Hypothalamus (tissue), 51 donors: ENCODE data around the gene SIPA1L3.
A peak's percentile ranks its signal among the peaks of the same experiment; 100 is the strongest.

Experiments used
- DNase-seq, 51 donors: peaks; one replicate each; lab custom pipeline; 2025; lab: John Stamatoyannopoulos, UW

Gene SIPA1L3

DNA sequence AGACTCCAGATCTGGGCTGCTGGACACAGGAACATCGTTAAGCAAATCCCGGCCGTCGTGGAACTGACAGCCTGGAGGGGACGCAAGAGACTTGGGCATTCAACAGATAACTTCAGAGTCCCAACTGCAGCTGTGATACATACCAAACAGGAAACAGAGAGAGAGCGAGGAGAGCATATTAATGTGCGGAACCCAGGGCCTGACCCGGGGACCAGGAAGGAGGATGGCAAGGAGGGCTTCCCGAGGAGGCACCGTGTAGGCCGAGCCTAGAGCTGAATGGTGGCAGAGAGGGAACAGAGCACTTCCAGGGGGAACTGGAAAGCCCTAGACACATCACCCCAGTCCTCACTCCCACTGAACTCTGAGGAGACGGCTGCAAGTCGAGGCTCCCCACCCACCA lies 68.1 kb downstream of the SIPA1L3 start:
- DNase-seq = peak in 13 of 51 donors; percentile 7 to 57 (median 28)

DNA sequence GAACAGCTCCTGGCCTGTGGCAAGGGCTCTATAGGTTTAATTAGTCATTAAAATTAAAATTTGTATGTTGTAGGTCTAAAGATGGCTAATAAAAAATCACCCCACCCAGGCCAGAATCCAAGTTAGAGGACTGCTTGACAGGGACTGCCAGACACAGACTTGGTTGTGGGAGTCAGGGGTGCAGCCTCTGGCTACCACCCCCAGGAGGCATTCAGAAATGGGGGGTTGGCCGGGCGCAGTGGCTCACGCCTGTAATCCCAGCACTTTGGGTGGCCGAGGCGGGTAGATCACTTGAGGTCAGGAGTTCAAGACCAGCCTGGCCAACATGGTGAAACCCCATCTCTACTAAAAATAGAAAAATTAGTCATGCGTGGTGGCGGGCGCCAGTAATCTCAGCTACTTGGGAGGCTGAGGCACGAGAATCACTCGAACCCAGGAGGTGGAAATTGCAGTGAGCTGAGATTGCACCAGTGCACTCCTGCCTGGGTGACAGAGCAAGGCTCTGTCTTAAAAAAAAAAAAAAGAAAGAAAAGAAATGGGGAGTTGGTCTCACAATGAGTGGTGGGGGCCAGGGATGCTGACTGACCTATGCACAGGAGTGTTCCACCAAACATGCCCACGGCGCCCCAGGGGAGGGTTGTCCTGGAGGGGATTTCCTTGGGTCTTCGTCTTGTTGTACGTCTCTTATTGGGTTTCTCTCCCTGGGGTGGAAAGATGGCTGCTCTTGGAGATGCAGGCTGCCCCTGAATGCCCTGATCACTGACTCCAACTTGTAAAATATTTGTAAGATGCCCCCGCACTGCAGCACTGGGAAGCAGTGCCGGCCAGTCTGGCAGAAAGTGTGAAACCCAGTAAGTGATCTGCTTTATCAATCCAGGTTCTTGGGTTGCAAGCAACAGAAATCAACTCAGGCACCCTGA lies 68.8 kb downstream of the SIPA1L3 start:
- no peak for DNase-seq

DNA sequence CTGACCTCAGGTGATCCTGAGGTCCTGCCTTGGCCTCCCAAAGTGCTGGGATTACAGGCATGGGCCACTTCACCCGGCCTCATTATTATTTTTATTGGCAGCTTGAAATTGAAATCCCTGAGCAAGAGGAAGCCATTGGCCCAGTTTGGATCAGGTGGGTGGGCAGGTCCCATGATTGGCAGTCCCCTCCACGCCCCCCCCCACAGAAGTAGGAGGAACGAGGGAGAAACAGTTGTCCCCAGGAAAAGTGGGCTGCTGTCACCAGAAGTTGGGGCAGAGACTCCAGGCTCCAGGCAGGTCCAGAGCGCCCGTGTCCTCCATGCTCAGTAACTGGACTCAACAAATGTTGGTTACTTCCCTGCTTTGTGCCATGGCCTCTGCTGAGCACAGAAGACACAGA lies 70.4 kb downstream of the SIPA1L3 start:
- no peak for DNase-seq

DNA sequence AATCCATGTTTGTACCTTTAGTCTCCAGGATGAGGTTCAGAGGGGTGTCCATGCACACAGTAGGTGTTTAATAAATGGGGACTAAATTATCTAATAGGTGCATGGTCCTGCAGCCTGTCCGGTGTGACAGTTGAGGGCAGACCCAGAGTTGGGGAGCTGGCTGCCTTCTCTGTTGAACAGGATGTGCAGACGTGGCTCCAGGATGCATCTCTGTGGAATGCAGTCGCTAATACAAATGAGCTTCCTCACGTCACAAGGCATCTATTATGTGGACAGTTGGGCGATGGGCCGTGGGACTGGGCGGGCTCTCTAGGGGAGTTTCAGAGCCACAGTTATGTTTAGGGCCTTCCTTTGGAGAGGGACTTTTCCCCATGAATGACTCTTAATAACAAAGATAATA lies 71.0 kb downstream of the SIPA1L3 start:
- DNase-seq = peak in 20 of 51 donors; percentile 10 to 67 (median 42)

DNA sequence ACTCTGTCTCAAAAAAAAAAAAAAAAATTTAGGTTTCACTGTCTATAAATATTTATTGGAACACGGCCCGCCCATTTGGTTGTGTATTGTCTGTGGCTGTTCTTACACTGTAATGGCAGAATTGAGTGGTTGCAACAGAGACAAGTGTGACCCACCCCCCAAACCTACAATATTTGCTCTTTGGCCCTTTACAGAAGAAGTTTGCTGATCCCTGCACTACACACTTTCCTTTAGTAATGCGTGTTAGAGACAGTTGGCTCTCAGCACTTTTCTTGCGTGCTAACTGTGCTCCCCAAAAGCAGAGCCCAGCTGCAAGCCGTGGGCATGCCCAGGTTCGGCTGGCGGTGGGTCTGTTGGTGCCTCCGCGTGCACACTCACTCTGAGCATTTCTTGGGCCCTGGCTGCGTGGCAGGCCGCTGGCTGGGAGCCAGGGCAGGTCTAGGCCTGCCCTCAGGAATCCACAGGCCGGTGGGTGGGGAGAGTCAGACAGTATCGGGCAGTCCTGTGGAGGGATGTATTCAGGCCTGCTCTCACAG lies 72.6 kb downstream of the SIPA1L3 start:
- DNase-seq = no peak

DNA sequence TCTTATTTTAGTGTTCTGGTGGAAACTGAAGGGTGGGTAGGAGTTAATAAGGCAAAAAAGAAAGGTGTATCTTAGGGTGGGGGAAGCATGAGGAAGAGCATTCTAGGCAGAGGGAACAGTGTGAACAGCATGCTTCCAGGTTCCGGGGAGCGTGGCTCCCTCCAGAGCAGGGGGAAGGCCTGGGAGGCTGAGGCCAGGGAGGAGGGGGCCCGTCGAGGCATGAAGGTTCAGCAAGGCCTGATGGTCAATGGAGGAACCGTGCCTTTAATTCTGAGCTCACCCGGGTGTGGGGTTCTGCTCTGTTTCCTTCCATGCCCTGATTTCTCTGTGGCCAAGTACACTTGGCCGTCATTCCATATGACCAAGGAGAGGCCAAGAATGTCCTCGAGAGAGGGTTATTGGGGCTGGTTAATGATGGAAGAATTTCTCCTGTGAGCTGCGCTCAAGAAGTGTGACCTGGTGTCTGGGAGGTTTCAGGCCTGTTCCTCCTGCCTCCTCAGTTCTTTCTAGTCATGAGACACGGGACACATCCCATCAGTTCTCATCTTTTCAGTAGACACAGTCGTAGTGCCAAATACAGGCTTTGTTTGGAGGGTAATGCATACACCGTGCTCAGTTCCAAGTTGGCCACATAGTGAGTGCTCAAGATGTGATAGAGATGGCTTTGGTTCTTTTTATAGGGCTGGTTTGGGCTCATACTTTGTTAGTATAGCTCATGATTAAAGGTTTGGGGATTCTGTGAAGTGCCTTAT lies 73.6 kb downstream of the SIPA1L3 start:
- DNase-seq = peak in 2 of 51 donors; percentile 8 to 12

DNA sequence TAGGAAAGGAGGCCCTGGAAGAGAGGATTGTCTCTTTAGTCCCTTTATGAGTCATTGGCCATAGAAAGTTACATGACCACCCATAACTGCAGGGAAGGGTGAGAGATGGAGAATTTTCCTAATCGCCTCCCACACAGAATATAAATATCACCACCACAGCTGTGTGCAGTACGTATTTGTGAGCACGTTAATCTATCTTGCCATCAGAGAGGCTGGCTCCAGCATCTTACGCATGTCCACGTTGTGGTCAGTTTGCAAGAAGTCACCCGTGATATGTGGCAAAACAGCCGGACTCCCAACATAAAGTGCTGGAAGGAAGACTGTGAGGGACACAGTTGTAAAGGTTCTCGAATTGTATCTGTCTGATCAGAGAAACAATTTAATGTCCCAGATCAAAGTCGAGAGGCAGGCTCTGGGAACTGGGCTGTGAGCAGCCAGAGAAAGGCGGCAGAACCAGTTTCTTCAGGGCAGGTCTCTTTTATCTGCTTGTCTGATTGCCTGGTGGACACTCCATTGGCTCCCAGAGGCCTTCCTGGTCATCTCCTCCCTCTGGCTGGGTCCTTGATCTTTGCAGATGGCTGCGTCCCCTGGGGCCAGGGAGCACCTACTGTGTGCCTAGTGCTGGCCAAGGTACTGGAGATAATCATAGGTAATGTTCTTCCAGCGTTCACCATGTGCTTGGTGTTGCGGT lies 74.9 kb downstream of the SIPA1L3 start:
- no peak for DNase-seq

DNA sequence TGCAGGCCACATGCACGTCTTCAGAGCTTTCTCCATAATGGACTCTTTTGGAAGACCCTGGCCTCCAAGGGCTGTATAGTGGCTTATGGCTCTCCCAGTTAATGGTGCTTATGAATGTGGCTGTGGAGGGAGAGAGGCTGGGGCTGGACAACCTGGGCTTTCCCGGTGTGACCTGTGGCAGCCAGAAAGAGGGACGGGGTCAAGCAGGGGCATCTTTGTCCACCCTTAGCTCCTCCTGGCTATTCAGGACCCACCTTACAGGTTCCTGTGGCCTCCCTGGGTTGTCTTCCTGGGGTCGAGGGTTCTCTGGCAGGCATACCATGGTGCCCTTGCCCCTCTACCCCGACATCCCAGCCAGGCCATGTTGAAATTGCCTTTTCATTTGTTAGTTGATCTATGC lies 75.6 kb downstream of the SIPA1L3 start:
- DNase-seq = no peak

DNA sequence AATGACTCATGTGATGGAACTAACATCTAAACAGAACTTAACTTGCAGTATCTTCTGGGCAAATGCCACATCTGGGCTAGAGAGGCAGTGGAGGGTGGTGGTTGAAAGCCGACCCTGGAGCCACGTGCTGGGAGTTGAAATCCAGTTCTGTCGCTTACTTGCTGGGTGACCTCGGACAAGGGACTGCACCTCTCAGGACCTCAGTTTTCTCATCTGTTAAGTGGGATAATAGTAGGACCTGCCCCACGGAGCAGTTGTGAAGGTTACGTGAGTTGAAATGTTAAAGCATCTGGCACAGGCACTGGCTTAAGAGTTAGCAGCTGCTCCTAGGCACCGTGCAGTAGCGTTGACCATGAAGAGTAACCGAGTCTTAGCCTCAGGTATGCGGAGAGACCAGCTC lies 76.1 kb downstream of the SIPA1L3 start:
- no peak for DNase-seq

DNA sequence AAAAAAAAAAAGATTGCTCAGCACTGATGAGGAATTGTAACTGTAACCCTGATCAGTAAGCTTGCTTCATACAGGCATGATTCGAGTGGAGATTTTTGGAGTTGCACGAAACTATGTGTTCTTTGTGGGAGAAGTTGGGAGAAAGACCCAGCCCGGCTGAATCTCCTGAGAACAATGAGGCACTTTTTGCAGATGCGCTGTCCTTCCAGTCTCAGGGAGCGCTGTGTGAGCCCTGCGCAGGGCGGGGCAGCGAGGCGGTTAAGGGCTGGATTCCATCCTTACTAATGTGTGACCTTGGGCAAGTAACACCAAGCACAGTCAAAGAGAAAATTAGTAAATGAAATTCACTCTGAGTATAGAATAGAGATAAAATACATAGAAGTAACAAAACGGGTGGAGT lies 76.9 kb downstream of the SIPA1L3 start:
- peak in 22 of 51 donors; percentile 17 to 70 (median 40) for DNase-seq

DNA sequence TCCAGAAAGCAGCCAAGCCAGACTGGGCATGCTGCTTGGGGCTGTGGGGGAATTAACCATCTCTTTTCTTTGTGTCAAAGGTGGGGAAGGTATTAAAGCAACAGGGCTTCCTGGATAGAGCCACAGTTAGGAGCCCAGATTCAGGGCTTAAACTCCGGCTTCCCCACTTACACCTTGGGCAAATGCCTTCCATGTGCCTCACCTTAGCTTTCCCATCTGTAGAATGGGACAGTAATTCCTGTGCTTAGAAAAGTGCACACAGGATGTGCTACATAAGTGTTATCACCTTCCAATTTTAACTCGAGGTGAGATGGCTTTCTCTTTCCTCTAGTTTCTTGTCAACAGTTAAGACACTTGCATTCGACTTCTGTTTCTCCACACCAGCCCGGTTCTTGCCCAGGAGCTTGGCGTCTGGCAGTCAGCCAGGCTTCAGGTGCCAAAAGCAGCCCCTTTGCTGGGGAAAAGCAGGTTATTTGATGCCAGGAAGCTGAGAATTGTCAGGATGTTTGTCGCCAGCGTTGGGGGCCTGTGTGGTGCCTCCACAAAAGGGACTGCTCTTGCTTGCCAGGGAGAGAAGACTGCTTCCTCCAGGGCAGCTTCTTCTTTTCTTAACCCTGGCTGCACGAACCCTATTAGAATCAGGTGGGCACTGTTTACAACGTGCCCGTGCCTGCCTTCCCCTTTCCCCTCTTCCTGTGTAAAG lies 79.2 kb downstream of the SIPA1L3 start:
- peak in 1 of 51 donors; percentile 10 for DNase-seq

DNA sequence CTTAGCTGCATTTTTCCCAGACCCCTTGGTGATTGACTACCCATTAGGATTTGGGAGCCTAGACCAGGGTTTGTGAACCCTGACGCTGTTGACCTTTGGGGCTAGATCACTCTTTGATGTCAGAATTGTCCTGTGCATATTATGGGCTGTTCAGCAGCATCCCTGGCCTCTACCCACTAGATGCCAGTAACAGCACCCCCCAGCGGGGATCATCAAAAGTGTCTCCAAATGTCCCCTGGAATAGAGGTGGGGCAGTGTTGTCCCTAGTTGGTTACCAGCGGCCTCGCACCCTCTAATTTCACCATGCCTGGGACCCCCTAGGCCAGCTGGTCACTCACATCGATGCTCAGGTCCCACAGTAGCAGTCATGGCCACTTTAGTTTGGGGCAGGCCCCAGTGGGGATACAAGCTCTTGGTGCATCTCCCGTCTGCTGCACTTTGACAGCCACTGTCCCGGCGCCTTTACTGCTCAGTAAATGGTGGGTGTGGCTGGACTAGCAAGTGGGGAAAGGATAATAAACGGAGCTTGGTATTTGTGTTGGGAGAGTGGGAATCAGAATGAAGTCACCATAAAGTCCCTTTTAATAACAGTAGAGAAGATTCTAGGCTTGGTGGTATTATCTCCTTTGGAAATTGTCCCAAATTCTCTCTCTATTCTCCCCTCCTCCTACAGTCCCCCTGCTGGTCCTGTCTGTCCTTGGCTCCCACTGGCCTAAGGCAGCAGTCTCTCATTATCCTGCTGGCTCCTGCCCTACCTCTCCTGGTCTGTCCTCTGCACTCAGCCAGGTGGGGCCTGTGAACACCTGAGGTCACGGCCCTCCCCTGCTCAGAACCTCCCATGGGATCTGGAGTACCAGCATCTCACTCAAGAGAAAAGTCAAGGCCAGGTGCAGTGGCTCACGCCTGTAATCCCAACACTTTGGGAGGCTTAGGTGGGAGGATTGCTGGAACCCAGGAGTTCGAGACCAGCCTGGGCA lies 80.6 kb downstream of the SIPA1L3 start:
- DNase-seq = peak in 1 of 51 donors; percentile 6

DNA sequence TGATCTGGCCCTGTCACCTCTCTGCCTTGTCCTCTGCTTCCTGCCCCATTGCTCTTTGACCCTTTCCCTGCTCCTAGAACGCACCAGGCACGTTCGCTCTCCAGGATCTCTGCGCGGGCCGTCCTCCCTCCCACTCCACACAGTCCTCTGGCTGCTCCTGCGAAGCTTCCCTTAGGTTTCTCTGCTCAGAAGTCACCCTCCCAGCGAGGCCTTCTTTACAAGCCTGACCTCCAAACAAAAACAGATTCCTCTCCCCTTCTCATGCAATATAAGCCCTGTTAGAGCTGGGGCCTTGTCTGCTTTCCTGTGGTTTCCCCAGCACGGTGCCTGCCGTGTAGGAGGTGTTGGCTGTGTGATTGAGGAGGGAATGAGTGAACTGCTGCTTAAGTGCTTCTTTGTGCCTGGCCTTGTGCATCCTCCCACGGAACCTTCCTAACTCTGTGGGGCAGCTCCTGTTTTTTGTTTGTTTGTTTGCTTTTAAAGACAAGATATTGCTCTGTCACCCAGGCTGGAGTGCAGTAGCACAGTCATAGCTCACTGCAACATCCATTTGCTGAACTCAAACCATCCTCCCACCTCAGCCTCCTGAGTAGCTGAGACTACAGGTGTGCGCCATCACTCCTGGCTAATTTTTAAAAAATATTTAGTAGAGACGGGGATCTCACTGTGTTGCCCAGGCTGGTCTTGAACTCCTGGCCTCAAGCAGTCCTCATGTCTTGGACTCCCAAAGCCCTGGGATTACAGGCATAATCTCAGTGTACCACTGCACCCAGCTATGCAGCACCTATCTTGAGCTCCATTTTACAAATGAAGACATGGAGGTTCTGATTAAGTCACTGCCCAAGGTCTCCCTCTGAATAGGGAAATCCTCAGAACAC lies 82.0 kb downstream of the SIPA1L3 start:
- no peak for DNase-seq

DNA sequence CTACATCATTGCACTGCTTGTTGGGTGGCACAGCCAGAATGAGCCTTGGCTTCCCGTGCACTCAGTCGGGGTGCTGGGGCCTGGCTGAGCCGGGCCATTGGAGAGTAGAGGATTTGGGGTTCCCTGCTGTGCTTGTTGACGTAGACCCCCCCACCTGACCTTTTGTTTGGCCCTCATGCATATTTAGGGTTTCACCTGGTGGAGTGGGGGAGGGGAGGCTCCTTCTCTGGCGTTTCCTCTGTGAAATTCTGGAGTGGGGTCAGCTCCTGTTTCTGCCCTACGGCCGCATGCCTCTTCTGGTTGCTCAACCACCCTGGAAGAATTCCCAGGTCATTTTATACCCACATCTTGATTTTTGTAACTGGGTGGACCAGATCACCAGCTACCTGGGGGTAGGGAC lies 82.8 kb downstream of the SIPA1L3 start:
- DNase-seq = no peak

DNA sequence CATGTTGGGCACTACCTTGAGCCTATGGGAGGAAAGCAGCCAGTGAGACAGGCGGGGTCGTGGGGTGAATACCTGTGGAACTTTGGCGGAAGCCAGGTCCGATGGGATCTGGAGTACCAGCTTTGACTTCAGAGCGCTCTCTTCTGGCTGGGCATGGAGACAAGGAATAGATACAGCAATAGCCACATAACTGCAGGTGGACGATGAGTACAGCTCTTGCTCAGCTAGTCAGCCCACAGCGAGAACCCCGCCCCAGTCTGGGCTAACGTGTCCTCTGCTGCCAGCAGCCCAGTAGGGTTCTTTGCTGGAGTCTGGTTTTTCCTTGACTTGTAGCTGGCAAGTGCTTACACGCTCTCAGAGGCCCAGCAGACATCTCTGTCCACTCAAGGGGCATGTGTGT lies 83.4 kb downstream of the SIPA1L3 start:
- DNase-seq = no peak

DNA sequence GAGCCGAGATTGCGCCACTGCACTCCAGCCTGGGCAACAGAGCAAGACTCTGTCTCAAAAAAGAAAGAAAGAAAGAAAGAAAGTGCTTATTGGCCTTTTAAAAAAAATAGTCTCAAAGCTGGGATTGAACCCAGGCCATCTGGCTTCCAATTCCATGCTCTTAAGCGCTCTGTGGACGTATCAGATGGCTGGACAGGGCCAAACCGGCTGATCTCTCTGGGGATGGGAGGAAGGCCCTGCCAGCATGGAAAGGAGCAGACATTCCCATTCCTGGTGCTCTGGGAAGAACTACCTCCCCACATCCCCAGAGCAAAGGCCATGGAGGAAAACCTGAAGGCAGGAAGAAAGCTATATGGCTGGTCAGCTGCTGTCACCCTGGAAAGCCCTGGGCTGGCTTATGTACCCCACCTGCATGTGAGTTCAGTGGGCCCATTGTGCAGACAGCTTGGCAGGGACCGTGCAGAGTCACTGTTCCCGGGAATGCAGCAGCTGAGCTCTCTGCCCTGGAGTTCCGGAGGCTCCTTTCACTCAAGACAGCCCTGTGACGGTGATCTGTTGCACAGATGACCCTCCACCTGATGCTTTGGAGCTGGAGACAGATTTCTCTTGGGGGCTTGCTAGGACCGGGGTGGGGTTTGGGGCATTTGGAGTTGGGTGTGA lies 84.3 kb downstream of the SIPA1L3 start:
- no peak for DNase-seq

DNA sequence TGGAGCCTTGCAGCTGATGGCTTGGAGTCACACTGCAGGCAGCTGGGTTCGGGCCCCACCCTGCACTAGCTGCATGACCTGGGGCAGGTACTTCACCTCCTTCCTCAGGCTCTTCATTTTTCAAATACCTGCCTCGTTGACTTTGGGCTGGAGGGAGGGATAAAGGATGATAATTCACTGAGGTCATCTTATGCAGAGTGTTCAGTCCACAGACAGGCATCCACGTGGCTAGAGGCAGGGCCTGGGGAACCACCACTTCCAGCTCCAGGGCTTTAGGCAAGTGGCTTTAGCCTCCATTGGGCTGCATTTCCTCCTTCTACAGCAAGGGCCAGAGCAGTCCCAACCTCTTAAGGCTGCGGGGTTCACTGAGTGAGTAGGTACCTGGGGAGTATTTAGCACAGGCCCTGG lies 84.8 kb downstream of the SIPA1L3 start:
- DNase-seq = no peak

DNA sequence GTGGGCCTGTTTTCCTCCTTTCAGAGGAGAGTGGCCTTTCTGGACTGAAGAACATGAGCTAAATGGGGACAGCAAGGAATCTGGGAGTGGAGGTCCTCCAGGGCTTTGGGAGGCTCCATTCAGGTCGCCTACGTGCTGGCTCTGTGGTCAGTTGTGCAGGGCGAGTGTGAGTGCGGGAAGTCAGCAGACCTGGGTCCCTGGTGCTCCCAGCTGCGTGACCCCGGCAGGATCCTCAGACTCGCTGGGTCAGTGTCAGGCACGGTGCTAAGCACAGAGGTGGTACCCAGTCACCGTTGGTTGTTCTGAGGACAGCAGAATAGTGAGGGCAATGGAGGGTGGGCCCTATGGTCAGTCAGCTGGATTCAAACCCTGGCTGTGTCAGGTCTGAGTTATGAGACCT lies 85.8 kb downstream of the SIPA1L3 start:
- no peak for DNase-seq
